GM19239 (cell line): ENCODE measurements around the gene TTC34.

Experiments
- DNase-seq: peaks from one replicate; pipeline ENCODE4 v3.0.0; 2011; ENCODE audit warnings: low spot score; ENCODE audit not compliant: insufficient read length
- FAIRE-seq: peaks from 2 replicates; lab custom pipeline; 2011; peaks lifted over from hg19 to GRCh38; lab: Jason Lieb, UNC

Gene TTC34

GRCh38 chr1:2596530-2597333, 204.8 kb downstream of the TTC34 start:
- FAIRE-seq (no peak), DNase-seq (no peak)

- no peak for DNase-seq
- no peak for FAIRE-seq
Observed at GRCh38 chr1:2595812-2596529, 205.5 kb downstream of the TTC34 start.

- DNase-seq: no peak
- FAIRE-seq: no peak
Observed at GRCh38 chr1:2595261-2595811, 206.2 kb downstream of the TTC34 start.

DNA sequence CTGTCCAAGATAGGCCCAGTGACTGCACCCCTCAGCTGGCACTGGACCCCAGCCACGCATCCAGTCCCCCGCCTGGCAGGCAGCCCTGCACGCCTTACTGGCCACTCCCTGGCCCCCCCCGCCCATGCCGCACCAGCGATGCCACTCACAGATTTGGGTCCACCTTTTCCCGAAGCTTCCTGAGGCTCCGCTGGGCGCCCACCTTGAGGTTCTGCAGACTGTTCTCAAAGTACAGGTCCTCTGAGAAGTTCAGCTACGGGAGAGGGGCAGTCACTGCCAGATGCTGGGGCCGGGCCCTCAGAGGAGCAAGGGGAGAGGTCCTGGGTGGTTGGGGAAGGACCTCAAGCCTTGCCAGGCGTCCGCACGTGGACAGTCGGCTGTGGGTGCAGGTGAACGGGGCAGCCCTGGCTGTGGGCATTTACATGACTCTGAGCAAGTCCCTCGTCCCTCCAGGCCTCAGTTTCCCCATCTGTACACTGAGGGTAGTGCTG, 206.8 kb downstream of the TTC34 start:
- DNase-seq: no peak
- FAIRE-seq: no peak

DNA sequence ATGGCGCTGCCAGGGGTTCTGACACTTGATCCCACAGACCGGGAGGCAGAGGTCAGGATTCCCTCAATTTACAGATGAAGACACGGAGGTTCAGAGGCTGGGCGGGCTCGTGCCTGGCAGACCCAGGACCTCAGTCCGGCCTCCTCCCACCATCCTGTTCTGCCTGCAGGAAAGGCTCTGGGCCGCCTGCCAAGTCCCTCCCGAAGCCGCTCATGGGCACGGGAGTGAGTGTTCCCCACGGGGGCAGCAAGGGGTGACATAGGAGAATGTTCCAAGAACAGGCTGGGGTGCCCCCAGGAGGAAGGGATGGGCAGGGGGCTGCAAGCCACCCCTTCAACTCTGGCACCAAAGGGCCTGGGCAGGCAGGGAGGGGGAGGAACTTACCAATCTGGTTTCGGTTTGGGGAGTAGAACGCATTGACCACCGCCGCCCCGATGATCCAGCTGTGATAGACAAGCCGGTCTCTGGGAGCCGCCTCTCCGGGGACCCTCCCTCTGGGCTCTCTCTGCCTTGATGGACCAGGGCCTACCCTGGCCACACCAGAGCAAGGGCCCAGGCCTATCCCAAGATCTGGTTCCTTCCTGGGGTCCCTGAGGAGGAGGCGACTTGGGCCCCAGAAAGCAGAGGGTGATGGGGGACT, 207.4 kb downstream of the TTC34 start:
- no peak for DNase-seq
- no peak for FAIRE-seq

GRCh38 chr1:2593251-2593878, 208.1 kb downstream of the TTC34 start:
- DNase-seq (no peak), FAIRE-seq (no peak)

DNA sequence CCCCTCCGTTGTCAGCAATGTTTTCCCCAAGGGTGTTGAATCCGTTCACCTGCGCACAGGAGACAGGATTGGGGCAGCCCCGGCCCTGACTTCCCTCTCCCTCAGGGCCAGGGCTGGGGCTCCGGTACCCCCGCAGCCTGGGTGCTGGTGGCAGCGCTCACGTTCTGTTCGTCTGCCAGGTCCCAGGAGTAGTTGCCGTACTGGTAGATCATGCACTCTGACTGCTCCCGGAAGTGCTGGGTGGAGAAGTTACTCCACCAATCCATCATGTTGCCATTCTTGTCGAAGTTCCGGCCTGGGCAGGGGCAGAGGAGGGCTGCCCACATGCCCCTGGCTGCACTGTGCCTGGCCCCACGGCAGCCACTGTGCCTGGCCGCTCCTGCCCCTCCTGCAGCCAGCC, 208.8 kb downstream of the TTC34 start:
- FAIRE-seq (no peak), DNase-seq (no peak)

DNA sequence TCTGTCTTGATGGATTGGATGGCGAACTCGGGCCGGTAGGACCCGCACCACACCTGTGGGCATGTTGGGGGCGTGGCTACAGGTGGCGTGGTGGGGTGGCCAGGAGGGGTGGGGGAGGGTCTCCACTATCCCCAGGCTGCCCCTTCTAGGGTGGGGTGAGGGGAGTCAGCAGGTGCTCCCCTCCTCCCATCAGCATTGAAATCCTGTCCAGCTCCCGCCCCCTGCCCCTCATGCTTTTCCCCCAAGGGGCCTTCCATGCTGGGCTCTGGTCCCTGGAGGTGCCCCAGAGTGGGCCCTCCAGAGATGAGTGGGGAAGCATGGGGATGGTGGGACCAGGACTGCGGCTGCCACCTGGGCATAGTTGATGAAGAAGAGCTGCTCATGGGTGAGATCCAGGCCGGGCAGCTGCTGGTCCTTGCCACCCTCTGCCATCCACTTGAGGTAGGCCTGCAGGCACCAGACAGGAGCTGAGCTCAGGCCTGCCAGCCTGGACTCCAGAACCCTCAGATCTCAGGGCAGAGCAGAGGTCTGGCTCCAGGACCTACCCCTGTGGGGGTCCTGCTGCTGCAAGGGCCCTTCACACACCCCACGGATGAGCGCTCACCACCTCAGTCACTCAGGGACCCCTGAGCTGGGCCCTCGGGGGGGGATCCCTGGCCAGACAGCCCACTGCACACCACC, 209.8 kb downstream of the TTC34 start:
- FAIRE-seq: no peak
- DNase-seq: no peak

- DNase-seq (no peak), FAIRE-seq (no peak)
Observed at GRCh38 chr1:2591233-2591580, 210.3 kb downstream of the TTC34 start.

GRCh38 chr1:2590233-2591141, 211.0 kb downstream of the TTC34 start:
- DNase-seq (no peak), FAIRE-seq (no peak)

GRCh38 chr1:2589431-2590232, 211.9 kb downstream of the TTC34 start:
- FAIRE-seq: no peak
- no peak for DNase-seq

GRCh38 chr1:2588661-2589430, 212.6 kb downstream of the TTC34 start:
- FAIRE-seq (no peak), DNase-seq (no peak)

DNA sequence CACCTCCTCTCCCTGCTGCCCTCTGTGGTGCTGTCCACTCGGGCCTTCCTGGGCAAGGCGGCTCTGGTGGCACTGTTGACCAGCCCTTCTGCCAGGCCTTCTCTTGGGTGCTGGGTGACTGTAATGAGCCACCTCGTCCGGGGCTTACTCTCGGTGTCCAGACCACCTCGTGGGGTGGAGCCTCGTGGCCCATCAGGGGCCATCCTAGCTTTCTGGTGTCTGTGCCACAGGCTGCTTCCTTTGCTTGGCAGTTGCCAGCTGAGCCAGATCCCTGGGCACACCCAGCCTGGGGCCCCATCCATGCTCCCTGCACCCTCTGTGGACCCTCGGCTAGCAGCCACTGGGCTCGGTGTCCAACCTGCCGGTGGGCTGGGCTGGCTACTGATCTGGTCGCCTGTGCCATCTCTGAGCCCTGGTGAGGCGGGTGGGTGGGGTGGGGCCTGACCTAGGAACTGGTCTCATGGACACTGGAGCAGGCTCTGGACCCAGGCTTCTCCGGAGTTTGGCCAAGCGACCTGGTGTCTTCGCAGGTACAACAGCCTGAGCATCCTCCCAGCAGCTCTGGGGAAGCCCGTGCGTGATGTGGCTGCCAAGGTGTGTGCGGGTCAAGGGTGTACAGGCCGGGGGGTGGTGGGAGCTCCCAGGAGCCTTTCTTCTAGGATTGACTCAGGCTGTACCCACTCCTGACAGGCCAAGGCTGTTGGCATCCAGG, 213.5 kb downstream of the TTC34 start:
- FAIRE-seq: no peak
- no peak for DNase-seq

DNA sequence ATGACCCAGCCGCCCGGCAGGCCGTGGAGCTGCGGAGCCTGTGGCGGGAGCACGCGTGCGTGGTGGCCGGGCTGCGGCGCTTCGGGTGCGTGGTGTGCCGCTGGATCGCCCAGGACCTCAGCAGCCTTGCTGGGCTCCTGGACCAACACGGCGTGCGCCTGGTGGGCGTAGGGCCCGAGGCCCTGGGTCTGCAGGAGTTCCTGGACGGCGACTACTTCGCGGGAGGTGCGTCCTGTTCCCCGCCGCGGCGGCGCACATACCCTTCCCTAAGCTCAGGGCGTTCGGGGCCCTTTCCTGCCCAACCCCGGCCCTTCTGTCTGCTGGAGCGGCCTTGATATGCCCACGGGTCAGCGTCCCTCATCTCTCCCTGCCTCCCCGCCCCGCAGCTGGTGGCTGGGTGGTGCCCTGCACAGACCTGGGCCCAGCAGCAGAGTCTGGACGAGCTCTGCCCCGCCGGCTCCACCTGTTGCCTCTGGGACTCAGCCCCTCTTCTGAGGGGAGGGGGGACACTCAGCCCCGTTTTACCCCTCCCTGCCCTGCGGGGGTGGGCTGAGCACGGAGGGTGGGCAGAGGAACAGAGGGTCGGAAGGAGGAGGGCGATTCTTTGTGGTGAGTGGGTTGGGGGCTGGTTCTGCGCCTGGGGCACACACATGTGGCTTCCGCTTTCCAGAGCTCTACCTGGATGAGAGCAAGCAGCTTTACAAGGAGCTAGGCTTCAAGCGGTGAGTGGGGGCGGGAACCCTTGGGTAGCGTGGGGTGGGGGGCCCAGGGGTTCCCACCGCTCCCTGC, 214.2 kb downstream of the TTC34 start:
- no peak for FAIRE-seq
- DNase-seq: peak; percentile 54

- FAIRE-seq (peak; percentile 96), DNase-seq (peak; percentile 97)
Observed at GRCh38 chr1:2586154-2587070, 215.1 kb downstream of the TTC34 start, which contains the start of gene PRXL2B. TSS of gene PRXL2B (plus strand) at chr1:2586777. CDS start at chr1:2586886, 109 bp downstream.
